ENCODE data around the gene SLC16A12. TPM values are rescaled to one million over a fixed set of nuclear protein-coding genes. Genes with fewer than 3 reads are reported as not detected.
"Not testable (repeated sequence)": the region's sequence is repeated elsewhere in the genome, so short reads cannot be mapped to it uniquely, and the experiment has no call there.

SLC16A12 gene
- polyA plus RNA-seq, 1 donor: 33.3 TPM

DNA sequence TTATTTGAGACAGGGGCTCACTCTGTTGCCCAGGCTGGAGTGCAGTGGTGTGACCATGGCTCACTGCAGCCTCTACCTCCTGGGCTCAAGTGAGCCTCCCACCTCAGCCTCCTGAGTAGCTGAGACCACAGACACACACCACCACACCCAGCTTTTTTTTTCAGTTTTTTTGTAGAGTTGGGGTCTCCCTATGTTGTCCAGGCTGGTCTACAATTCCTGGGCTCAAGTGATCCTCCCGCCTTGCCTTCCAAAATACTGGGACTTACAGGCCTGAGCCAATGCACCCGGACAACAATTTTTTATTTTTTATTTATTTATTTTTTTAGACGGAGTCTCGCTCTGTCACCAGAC lies 144.2 kb downstream of the SLC16A12 start:
- DNase-seq: not testable (repeated sequence)

DNA sequence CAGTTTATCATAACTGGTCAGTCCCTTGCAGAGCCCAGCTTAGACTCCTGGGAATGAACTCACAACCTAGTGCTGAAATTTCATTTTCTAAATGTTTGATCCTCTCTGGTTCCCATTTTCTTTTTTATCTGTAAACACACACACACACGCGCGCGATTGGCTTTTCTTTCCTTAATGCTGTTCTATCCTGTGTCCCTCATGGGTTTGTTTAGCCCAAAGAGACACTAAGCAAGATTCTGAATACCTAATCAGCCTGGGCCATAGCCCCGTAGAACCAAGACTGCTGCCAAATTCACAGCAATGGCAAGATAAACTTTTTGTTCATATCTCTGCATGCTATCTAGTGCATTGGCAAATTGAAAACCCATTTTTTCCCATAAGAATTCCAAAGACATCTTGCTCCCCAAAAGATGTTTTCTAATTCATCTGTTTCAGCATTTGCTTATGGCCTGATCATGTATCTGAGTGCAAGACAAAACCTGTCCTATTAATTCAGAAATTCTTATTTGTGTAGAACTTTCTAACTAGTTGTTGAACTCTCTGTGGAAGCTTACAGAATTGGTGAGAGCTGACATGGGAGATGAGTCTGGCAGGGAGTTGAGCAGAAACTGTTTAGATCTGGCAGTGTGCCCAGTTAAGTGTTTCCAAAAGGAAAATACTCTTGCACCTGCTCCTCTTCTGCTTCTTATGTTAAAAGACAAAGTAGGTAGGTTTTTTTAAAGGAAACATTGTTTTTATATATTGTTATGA lies 144.7 kb downstream of the SLC16A12 start:
- DNase-seq: no peak

DNA sequence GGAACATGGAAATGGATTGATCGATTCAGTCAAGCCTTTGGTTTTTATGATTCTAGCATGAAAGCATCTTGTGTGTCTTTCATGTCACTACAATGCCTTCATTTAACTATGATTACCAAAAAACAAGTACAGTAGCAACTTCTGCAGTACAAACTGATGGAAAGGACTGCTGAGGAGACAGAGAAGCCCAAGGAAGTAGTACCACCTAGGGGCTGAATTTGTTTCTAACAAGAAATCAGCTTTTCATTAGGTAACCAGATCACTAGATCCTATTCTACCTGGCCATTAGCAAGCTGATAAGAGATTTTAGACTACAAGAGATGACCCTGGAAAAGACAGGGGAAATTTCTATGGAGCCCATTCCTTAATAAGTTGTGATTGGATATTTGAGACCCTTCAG lies 146.1 kb downstream of the SLC16A12 start:
- DNase-seq: peak; percentile 14

DNA sequence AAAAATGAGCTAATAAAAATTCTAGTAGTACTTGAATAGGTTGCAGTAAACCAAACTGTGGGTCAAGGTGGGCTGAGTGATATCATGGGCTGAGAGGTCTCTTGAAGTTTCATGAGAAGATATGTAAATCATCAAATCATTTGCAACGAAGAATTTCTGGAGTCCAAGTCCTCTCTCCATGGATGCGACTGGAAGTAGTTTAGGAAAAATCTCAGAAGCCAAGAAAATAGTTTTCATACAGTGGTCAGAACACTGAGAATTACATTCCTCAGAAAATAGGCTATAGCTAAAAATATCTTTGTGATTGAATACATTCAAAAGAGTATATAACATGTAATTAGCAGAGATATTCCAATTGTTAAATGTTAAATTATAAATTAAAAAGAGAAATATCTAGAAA lies 146.6 kb downstream of the SLC16A12 start:
- DNase-seq: no peak

DNA sequence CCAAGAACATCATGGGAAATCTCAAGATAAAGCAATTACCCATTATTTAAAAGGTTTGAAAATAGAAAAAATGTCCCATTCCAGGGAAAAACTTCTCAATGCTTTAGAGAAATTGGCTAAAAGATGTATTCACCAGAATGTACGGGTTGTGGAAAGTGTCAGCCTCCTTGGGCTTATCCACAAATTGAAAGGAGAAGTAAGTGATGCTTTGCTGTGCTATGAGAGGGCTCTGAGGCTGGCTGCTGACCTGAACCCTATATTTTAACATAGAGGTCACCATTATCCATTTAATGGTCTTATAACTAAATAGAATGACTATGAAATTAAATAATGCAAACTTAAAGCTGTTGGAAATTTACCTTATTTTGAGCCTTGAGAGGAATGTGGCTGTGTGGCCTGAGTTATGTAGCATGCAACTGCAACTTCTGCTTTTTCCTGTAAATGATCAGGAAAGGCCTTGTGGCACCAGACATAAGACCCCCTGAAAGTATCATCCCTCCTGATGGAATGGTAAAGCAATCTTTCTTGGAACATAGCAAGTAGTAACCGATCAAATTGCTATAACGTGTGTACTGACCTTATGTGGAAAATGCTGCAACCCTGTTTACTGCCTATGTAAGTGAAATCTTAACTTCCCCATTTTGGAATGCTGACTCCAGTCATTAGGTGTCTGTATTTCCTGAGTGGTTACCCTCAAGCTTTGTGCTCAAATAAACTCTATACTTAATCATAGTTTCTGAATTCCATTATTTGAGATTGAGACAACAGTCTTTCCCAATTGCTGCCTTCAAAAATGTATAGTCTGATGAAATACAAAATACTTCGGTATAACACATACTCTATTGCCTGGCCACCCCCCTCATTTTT lies 150.7 kb downstream of the SLC16A12 start:
- DNase-seq: no peak

- no peak for DNase-seq
Measured at GRCh38 chr10:89382757-89383156, 152.6 kb downstream of the SLC16A12 start.

Other genes with a start within 250 kb of the SLC16A12 start
- gene IFIT2, start 233.5 kb downstream of the SLC16A12 start, polyA plus RNA-seq (ENCODE audit: insufficient read length): 8.3 TPM
- 14.2 TPM for gene IFIT3, start 207.6 kb downstream of the SLC16A12 start, polyA plus RNA-seq (ENCODE audit: insufficient read length)
- 0.15 TPM for gene IFIT1B, start 157.5 kb downstream of the SLC16A12 start, polyA plus RNA-seq (ENCODE audit: insufficient read length)
- 14.4 TPM for gene IFIT1, start 143.0 kb downstream of the SLC16A12 start, polyA plus RNA-seq (ENCODE audit: insufficient read length)
- 16.1 TPM for gene IFIT5, start 121.0 kb downstream of the SLC16A12 start, polyA plus RNA-seq (ENCODE audit: insufficient read length)
- 48.2 TPM for gene PANK1, start 109.6 kb upstream of the SLC16A12 start, polyA plus RNA-seq (ENCODE audit: insufficient read length)
- 23.4 TPM for gene KIF20B, start 166.0 kb upstream of the SLC16A12 start, polyA plus RNA-seq (ENCODE audit: insufficient read length)

Measured in left kidney (tissue), 2 donors.